ENCODE data around the gene LTBR. TPM values are rescaled to one million over a fixed set of nuclear protein-coding genes. Genes with fewer than 3 reads are reported as not detected.

Gene LTBR
- total RNA-seq, 1 donor: 61.3 TPM

GRCh38 chr12:6374028-6374785 is 9.8 kb upstream of the LTBR start:
- no peak for DNase-seq (ENCODE audit: low read depth)
- TF ChIP-seq CTCF (IDR thresholded peaks at IDR 0.05; ENCODE audit: insufficient read depth, low read depth, low read length): no peak
- H3K4me3 ChIP-seq (ENCODE audit: low read depth, low read length): no peak overlapping the region

GRCh38 chr12:6374786-6375160 is 9.2 kb upstream of the LTBR start:
- no peak overlapping the region for H3K4me3 ChIP-seq (ENCODE audit: low read depth, low read length)
- TF ChIP-seq CTCF (IDR thresholded peaks at IDR 0.05; ENCODE audit: insufficient read depth, low read depth, low read length): no peak
- no peak for DNase-seq (ENCODE audit: low read depth)

GRCh38 chr12:6375269-6376078 is 8.5 kb upstream of the LTBR start, which contains the start of gene SCNN1A:
Gene SCNN1A, minus strand, starts transcription at chr12:6375563. Its CDS starts 780 bp downstream, at chr12:6374783.
- no peak for DNase-seq (ENCODE audit: low read depth)
- TF ChIP-seq CTCF (IDR thresholded peaks at IDR 0.05; ENCODE audit: insufficient read depth, low read depth, low read length): no peak
- H3K4me3 ChIP-seq (ENCODE audit: low read depth, low read length): no peak within 1 kb of the TSS

- DNase-seq (ENCODE audit: low read depth): peak; percentile 53
- no peak overlapping the region for H3K4me3 ChIP-seq (ENCODE audit: low read depth, low read length)
- peak; percentile 54 for TF ChIP-seq CTCF (IDR thresholded peaks at IDR 0.05; ENCODE audit: insufficient read depth, low read depth, low read length)
Measured at GRCh38 chr12:6376079-6376869, 7.7 kb upstream of the LTBR start.

- no peak overlapping the region for H3K4me3 ChIP-seq (ENCODE audit: low read depth, low read length)
- TF ChIP-seq CTCF (IDR thresholded peaks at IDR 0.05; ENCODE audit: insufficient read depth, low read depth, low read length): no peak
- DNase-seq (ENCODE audit: low read depth): no peak
Measured at GRCh38 chr12:6376870-6377666, 6.9 kb upstream of the LTBR start.

GRCh38 chr12:6377667-6377994 is 6.3 kb upstream of the LTBR start:
- H3K4me3 ChIP-seq (ENCODE audit: low read depth, low read length): no peak overlapping the region
- DNase-seq (ENCODE audit: low read depth): peak; percentile 40
- no peak for TF ChIP-seq CTCF (IDR thresholded peaks at IDR 0.05; ENCODE audit: insufficient read depth, low read depth, low read length)

Measured in fibroblast of villous mesenchyme (primary cell).